ENCODE measurements around the gene TPRX1. TPM values are rescaled to one million over a fixed set of nuclear protein-coding genes. Genes with fewer than 3 reads are reported as not detected.

TPRX1 gene
- total and polyA plus RNA-seq, 2 experiments from 2014 or later = not detected

DNA sequence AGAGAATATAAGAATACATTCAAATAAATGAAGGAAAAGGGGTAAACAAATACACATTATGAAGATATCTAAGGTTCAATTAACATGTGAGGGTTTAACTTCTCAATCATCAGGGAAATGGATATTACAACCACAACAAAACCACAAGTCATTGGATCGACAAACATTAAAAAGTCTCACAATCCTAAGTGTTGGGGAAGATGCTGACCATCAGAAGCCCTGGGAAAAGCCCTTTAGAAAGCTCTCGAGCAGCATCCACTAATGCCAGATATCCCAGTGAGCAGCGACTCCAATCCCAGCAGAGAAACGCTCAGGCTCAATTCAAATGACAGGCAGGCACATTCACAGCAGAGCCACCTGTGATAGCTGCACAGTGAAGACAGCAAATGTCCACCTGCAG is 3.1 kb downstream of the TPRX1 start:
- no peaks in the 10 kb centered on the region for H3K4me1 ChIP-seq (ENCODE audit: insufficient read depth)
- H3K9me2 ChIP-seq (ENCODE audit: insufficient read depth) = no peaks in the 10 kb centered on the region
- no peaks in the 10 kb centered on the region for H3K36me3 ChIP-seq (ENCODE audit: low read depth)
- no peaks in the 10 kb centered on the region for H3K79me2 ChIP-seq (ENCODE audit: insufficient read depth)
- TF ChIP-seq EZH2phosphoT487 (IDR thresholded peaks at IDR 0.05; ENCODE audit: insufficient read depth, low read depth) (no peak), EZH2 (IDR thresholded peaks at IDR 0.05; ENCODE audit: insufficient read depth, poor library complexity, severe bottlenecking) (no peak)
- H3F3A ChIP-seq (ENCODE audit: insufficient read depth) = no peaks in the 10 kb centered on the region
- no peak overlapping the region for H3K4me3 ChIP-seq
- no peaks in the 10 kb centered on the region for H4K20me1 ChIP-seq (ENCODE audit: insufficient read depth)
- WGBS, 2 experiments (ENCODE audit: low coverage in 1 of 2, low lambda C conversion rate in 2 of 2, missing lambda C conversion rate in 2 of 2) = 73 to 77% methylated on average over 4 of the region's 4 CpGs
- H3K27ac ChIP-seq = no peak overlapping the region
- in situ Hi-C loops (cut with MboI) = no loop called here
- no peaks in the 10 kb centered on the region for H3K27me3 ChIP-seq (replicated peaks; ENCODE audit: insufficient read depth)
- H3K4me2 ChIP-seq (ENCODE audit: unreplicated experiment) = no peak overlapping the region
- no peak for DNase-seq
- H3K9ac ChIP-seq = no peak overlapping the region
- no peak overlapping the region for H2AFZ ChIP-seq
- H3K9me3 ChIP-seq (ENCODE audit: low read depth) = no peaks in the 10 kb centered on the region

DNA sequence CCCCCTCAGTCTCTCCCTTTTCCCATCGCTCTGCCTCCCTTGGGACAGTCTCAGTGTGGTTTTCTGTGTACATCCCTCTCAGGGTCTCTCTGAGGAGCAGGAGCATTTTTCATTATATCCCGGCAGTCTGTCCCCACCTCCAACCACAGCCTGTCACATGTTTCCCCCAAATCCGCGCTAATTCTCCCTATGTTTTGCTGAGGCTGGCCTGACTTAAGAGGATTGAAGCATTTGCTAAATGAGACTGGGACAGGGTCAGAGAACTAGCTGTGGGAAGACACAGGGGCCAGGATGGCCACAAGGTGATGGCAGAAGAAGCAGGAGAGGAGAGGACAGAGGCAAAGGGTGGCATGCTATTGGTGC is 5.5 kb downstream of the TPRX1 start:
- Histone ChIP-seq H3K36me3 (ENCODE audit: low read depth) (no peaks in the 10 kb centered on the region), H3K4me2 (ENCODE audit: unreplicated experiment) (no peak overlapping the region), H3K27ac (no peak overlapping the region), H3K4me1 (ENCODE audit: insufficient read depth) (no peaks in the 10 kb centered on the region), H3K9me3 (ENCODE audit: low read depth) (no peaks in the 10 kb centered on the region), H3K4me3 (no peak overlapping the region), H2AFZ (no peak overlapping the region), H3F3A (ENCODE audit: insufficient read depth) (no peaks in the 10 kb centered on the region), H3K9ac (no peak overlapping the region), H3K79me2 (ENCODE audit: insufficient read depth) (no peaks in the 10 kb centered on the region), H3K9me2 (ENCODE audit: insufficient read depth) (no peaks in the 10 kb centered on the region), H4K20me1 (ENCODE audit: insufficient read depth) (no peaks in the 10 kb centered on the region), H3K27me3 (replicated peaks; ENCODE audit: insufficient read depth) (no peaks in the 10 kb centered on the region)
- in situ Hi-C loops (cut with MboI) = no loop called here
- 82 to 85% methylated on average over 4 of the region's 4 CpGs for WGBS, 2 experiments (ENCODE audit: low coverage in 1 of 2, low lambda C conversion rate in 2 of 2, missing lambda C conversion rate in 2 of 2)
- no peak for DNase-seq
- TF ChIP-seq EZH2 (IDR thresholded peaks at IDR 0.05; ENCODE audit: insufficient read depth, poor library complexity, severe bottlenecking) (no peak), EZH2phosphoT487 (IDR thresholded peaks at IDR 0.05; ENCODE audit: insufficient read depth, low read depth) (no peak)

DNA sequence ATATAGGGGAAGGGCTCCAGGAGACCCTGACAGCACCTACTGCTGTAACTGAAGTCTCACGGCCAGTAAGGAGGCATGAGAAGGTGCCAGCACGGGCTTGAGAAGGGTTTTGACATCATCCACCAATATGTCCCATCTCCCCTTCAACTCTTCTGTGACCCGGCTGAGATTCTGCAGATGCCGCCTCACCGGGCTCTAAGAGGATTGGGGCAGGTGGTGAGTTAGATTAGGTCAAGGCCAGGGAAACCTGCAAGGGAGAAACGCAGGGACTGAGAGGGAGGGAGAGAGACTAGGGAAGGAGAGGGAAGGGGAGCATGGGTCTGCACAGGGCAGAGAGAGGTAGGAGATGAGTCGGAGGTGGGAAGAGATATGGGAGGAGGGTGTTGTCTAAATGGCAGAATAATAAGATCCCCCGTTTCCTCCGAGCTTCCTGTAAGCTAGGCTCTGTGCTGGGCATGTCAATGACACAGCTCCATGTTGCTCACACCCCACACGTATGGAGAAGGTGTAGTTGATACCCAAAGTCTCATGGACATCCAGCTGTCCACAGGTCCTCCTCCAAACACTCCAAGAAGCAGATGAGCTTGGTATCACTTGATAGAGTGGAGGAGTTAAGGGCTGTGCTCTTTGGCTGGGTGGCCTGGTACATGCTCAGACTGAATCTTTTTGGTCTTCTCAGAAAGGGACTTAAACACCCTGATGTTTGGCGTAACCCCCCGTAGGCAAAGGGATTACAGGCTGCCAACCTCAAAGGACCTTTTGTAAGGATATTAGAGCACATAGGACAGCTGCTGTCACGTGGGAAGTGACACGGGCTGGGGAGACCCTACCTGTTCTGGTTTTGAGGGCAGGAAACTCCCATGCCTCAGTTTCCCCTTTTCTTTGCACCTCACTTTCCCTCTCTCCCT is 6.1 kb downstream of the TPRX1 start:
- H3K27me3 ChIP-seq (replicated peaks; ENCODE audit: insufficient read depth) = no peaks in the 10 kb centered on the region
- no peaks in the 10 kb centered on the region for H3K36me3 ChIP-seq (ENCODE audit: low read depth)
- no peaks in the 10 kb centered on the region for H3K9me3 ChIP-seq (ENCODE audit: low read depth)
- no peaks in the 10 kb centered on the region for H3K4me1 ChIP-seq (ENCODE audit: insufficient read depth)
- H3K79me2 ChIP-seq (ENCODE audit: insufficient read depth) = no peaks in the 10 kb centered on the region
- H3K4me2 ChIP-seq (ENCODE audit: unreplicated experiment) = no peak overlapping the region
- no peak overlapping the region for H3K4me3 ChIP-seq
- in situ Hi-C loops (cut with MboI) = no loop called here
- DNase-seq = no peak
- no peak overlapping the region for H3K27ac ChIP-seq
- no peaks in the 10 kb centered on the region for H3K9me2 ChIP-seq (ENCODE audit: insufficient read depth)
- H3K9ac ChIP-seq = no peak overlapping the region
- TF ChIP-seq EZH2phosphoT487 (IDR thresholded peaks at IDR 0.05; ENCODE audit: insufficient read depth, low read depth) = no peak
- TF ChIP-seq EZH2 (IDR thresholded peaks at IDR 0.05; ENCODE audit: insufficient read depth, poor library complexity, severe bottlenecking) = no peak
- H2AFZ ChIP-seq = no peak overlapping the region
- no peaks in the 10 kb centered on the region for H3F3A ChIP-seq (ENCODE audit: insufficient read depth)
- WGBS, 2 experiments (ENCODE audit: low coverage in 1 of 2, low lambda C conversion rate in 2 of 2, missing lambda C conversion rate in 2 of 2) = 60 to 62% methylated on average over 14 of the region's 14 CpGs
- no peaks in the 10 kb centered on the region for H4K20me1 ChIP-seq (ENCODE audit: insufficient read depth)

DNA sequence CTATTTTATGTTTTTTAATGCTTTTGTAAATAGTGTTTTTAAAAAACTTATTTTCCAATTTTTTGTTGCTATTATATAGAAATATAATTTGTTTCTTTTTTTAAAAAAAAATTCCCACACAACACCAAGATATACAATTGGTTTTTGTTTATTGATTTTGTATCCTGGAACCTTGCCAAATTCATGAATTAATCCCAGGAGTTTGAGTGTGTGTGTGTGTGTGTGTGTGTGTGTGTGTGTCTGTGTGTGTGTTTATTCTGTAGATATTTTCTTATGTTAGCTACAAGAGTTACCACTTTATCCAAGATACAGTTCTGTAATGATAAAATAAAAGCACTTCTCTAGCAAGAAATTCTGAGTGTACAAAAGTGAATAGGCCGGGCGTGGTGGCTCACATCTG is 7.6 kb downstream of the TPRX1 start:
- no peak for TF ChIP-seq EZH2phosphoT487 (IDR thresholded peaks at IDR 0.05; ENCODE audit: insufficient read depth, low read depth)
- no peak for TF ChIP-seq EZH2 (IDR thresholded peaks at IDR 0.05; ENCODE audit: insufficient read depth, poor library complexity, severe bottlenecking)
- no peak overlapping the region for H3K4me2 ChIP-seq (ENCODE audit: unreplicated experiment)
- DNase-seq = no peak
- no peaks in the 10 kb centered on the region for H3K9me2 ChIP-seq (ENCODE audit: insufficient read depth)
- 69 to 76% methylated on average over 2 of the region's 2 CpGs for WGBS, 2 experiments (ENCODE audit: low coverage in 1 of 2, low lambda C conversion rate in 2 of 2, missing lambda C conversion rate in 2 of 2)
- no peaks in the 10 kb centered on the region for H4K20me1 ChIP-seq (ENCODE audit: insufficient read depth)
- H3K9me3 ChIP-seq (ENCODE audit: low read depth) = no peaks in the 10 kb centered on the region
- no peaks in the 10 kb centered on the region for H3K36me3 ChIP-seq (ENCODE audit: low read depth)
- no peaks in the 10 kb centered on the region for H3K27me3 ChIP-seq (replicated peaks; ENCODE audit: insufficient read depth)
- H3K4me3 ChIP-seq = no peak overlapping the region
- in situ Hi-C loops (cut with MboI) = no loop called here
- H3K4me1 ChIP-seq (ENCODE audit: insufficient read depth) = no peaks in the 10 kb centered on the region
- H2AFZ ChIP-seq = no peak overlapping the region
- no peak overlapping the region for H3K27ac ChIP-seq
- no peaks in the 10 kb centered on the region for H3F3A ChIP-seq (ENCODE audit: insufficient read depth)
- no peaks in the 10 kb centered on the region for H3K79me2 ChIP-seq (ENCODE audit: insufficient read depth)
- no peak overlapping the region for H3K9ac ChIP-seq
